Peyer's patch (tissue), 4 donors: ENCODE data around the gene DISC1.

Source experiments
- CTCF ChIP-seq, 6 experiments: fragments of 450-650 bp in 4 of 6; fragments of 200-600 bp in 2 of 6; sonication (generic) in 1 of 6; IDR thresholded peaks; one replicate each; pipeline ENCODE4 v1.5.1; 2017 to 2019; ENCODE audit warnings: antibody characterized with exemption in 6 of 6, mild to moderate bottlenecking in 3 of 6, moderate library complexity in 1 of 6
- POLR2A ChIP-seq, 2 donors: fragments of 450-650 bp; IDR thresholded peaks; one replicate each; pipeline ENCODE4 v1.5.1; 2017; ENCODE audit warnings: antibody characterized with exemption in 2 of 2, mild to moderate bottlenecking in 2 of 2, moderate library complexity in 2 of 2

DNA sequence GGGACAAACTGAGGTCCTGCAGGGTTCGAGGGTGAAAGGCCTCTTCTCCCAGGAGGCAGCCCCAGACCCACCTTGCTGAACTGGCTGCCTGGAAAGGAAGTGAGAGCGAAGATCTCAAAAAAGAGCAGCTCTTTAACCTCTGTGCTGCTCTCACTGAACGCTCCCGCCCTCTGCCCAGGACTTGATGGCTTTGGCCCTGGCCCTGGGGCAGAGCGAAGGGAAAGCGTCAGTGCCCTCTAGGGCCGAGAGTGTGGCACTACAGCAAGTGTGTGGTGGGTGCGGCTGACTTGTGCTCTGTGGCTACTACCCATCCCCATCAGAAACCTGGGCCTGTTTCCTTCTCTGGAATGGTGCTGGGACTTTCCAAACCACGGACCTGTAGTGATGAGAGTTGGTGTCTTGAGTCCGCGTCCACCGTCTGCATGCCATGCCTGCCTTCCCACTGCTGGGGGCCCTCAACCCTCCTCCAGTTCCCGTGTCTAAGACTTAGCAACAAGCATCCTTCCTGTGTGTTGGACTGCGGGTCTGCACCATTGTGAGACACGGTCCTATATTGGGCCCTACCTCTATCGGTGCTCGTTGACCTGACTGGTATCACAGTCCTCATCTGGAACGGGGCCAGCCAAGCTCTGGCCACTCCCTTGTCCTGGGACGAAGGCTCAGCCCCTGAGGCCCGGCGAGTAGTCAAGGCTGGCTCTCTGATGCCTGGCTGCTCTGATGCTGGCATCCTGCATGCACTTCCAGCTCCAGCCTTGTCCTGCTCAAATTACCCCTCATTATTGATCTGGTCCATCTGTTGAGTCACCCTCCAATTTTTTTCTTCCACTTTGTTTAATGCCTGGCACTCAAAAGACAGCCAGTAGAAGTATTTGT lies 180.3 kb downstream of the DISC1 start:
- TF ChIP-seq CTCF (IDR thresholded peaks at IDR 0.05): peak in 4 of 6 experiments; percentile 42 to 48 (median 45)
- no peak for TF ChIP-seq POLR2A (IDR thresholded peaks at IDR 0.05)
